Esophagus squamous epithelium (tissue), 4 donors: ENCODE measurements around the gene ADGRL2.

Source experiments
- CTCF ChIP-seq, 6 experiments: fragments of 450-650 bp in 4 of 6; fragments of 200-600 bp in 2 of 6; sonication (generic) in 2 of 6; IDR thresholded peaks; one replicate each; pipeline ENCODE4 v1.5.1; 2016 to 2019; ENCODE audit warnings: antibody characterized with exemption in 6 of 6, mild to moderate bottlenecking in 4 of 6, moderate library complexity in 4 of 6
- POLR2A ChIP-seq, 4 donors: fragments of 450-650 bp; IDR thresholded peaks; one replicate each; pipeline ENCODE4 v1.6.1; 2017; ENCODE audit warnings: antibody characterized with exemption in 4 of 4, mild to moderate bottlenecking in 4 of 4, moderate library complexity in 3 of 4

DNA sequence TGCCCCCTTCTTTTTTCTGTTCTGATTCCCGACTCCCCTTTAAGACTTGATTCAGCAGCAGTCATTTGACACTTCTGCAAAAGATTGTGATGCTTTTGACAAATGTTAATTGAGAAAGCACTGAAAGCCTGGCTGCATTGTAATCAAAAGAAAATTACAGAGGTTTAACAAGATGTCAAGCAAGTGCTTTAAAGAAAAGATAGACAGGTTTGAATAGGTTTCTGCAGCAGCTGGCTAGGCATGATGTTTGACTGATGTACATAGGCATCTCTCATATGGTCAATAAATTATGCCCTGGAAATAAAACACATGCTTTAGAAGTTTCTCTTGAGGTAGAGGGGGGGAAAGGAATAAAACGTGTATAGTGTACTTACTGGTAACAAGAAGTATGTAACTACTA lies 147.8 kb downstream of the ADGRL2 start:
- TF ChIP-seq CTCF (IDR thresholded peaks at IDR 0.05) (no peak), POLR2A (IDR thresholded peaks at IDR 0.05) (no peak)
